Measurements from ENCODE around the gene NEGR1.

- TF ChIP-seq, protein P1, sequence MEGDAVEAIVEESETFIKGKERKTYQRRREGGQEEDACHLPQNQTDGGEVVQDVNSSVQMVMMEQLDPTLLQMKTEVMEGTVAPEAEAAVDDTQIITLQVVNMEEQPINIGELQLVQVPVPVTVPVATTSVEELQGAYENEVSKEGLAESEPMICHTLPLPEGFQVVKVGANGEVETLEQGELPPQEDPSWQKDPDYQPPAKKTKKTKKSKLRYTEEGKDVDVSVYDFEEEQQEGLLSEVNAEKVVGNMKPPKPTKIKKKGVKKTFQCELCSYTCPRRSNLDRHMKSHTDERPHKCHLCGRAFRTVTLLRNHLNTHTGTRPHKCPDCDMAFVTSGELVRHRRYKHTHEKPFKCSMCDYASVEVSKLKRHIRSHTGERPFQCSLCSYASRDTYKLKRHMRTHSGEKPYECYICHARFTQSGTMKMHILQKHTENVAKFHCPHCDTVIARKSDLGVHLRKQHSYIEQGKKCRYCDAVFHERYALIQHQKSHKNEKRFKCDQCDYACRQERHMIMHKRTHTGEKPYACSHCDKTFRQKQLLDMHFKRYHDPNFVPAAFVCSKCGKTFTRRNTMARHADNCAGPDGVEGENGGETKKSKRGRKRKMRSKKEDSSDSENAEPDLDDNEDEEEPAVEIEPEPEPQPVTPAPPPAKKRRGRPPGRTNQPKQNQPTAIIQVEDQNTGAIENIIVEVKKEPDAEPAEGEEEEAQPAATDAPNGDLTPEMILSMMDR (IDR thresholded peaks at IDR 0.05) = no peak
- no peak for TF ChIP-seq POLR2A (IDR thresholded peaks at IDR 0.05; ENCODE audit: low read depth)
- no peak for TF ChIP-seq POLR2AphosphoS5 (IDR thresholded peaks at IDR 0.05)
Measured at GRCh38 chr1:71509051-71509595, 773.2 kb downstream of the NEGR1 start.
